ENCODE measurements around the gene OPCML.

- TF ChIP-seq, protein P1, sequence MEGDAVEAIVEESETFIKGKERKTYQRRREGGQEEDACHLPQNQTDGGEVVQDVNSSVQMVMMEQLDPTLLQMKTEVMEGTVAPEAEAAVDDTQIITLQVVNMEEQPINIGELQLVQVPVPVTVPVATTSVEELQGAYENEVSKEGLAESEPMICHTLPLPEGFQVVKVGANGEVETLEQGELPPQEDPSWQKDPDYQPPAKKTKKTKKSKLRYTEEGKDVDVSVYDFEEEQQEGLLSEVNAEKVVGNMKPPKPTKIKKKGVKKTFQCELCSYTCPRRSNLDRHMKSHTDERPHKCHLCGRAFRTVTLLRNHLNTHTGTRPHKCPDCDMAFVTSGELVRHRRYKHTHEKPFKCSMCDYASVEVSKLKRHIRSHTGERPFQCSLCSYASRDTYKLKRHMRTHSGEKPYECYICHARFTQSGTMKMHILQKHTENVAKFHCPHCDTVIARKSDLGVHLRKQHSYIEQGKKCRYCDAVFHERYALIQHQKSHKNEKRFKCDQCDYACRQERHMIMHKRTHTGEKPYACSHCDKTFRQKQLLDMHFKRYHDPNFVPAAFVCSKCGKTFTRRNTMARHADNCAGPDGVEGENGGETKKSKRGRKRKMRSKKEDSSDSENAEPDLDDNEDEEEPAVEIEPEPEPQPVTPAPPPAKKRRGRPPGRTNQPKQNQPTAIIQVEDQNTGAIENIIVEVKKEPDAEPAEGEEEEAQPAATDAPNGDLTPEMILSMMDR (conservative IDR thresholded peaks at IDR 0.05; ENCODE audit: low read length), result no peak
- TF ChIP-seq EZH2phosphoT487 (IDR thresholded peaks at IDR 0.05; ENCODE audit: borderline replicate concordance), result no peak
Observed at GRCh38 chr11:133082453-133082781, 449.9 kb downstream of the OPCML start.
